DMS153 treated with DMSO at 0.1 percent for 48 hours (cell line): ENCODE results near the gene ZNF345.

ENCODE experiments used
- DNase-seq: peaks from one replicate; lab custom pipeline; 2025; ENCODE audit not compliant: unreplicated experiment; lab: John Stamatoyannopoulos, UW

The ZNF345 gene

DNA sequence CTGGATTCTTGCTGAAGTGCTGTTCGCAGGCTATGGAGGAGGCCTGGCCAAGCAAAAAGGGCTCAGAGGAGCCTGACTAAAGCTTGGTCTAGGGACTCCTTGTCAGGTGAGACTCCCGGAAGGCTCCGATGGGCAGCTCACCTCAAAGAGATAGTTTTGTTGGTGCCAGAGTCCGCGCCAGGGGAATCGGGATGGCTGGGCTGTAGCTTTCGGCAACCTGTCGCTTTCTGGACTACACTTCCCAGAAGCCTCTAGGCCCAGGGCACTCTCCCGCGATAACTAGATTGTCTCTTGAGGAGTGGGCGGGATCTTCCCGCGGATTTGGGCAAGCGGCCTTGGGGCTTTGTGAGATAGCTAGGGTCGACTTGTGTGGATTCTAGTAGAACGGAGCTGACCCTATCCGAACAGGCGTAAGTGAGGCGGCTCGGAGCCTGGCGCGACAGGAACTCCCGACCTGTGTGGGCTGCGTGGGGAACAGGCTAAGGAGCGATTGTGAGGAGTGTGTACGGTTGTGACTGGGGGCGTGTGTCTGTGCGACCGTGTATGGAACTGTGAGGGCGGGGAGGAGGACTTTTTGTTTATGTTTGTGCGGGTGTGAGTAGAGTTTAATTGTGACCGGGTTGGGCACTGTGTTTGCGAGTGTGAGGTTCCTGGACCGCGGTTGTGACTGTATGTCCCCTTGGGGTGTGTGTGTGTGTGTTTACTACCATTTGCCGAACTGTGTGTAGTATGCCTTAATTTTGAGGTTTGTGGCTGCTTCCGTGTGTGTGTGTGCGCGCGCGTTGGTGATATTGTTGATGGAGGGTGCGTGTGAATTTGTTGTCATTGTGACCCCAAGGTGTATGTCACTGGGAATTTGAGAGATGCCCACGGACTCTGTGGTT is at the start of gene ZNF345:
Gene ZNF345 (plus strand): TSS at position 318 of the 884 bp plus-strand sequence. CDS start 25,955 bp downstream, outside the sequence.
- no peak for DNase-seq

DNA sequence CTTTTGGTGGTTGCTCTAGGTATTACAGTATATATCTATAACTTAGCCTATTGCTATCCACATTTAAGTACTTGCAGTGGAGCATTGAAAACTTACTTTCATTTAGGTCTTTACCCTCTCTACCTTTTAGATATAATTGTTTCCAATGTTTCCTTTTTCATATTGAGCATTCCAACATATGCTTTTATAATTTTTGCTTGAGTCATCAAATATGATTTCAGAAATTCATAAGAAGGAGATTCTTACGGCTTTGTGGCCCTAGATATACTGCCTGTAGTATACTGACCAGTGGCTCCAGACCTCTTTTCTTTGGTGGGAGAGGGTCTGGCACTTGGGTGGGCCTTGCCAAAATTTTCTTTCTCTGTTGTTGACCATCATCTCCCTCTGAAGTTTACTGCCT is 45.3 kb upstream of the ZNF345 start:
- DNase-seq, result no peak

DNA sequence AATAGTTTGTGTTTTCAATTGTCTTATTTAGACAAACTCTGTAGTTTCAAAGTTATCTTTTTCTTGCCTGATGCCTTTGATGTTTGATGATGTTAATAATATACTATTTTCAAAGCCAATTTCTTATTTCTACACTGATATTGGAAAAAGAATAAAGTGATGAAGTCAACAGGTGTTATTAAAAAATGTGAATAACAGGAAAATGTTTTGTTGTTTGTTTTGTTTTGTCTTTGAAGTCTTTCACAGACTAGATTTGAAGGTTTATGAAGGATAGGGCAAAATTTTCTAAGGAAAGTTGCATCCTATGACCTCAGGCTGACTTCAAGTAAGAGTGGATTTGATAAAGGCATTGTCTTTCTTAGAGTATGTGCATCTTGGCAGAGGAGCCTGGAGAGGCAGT is 43.6 kb upstream of the ZNF345 start:
- DNase-seq, result no peak

DNA sequence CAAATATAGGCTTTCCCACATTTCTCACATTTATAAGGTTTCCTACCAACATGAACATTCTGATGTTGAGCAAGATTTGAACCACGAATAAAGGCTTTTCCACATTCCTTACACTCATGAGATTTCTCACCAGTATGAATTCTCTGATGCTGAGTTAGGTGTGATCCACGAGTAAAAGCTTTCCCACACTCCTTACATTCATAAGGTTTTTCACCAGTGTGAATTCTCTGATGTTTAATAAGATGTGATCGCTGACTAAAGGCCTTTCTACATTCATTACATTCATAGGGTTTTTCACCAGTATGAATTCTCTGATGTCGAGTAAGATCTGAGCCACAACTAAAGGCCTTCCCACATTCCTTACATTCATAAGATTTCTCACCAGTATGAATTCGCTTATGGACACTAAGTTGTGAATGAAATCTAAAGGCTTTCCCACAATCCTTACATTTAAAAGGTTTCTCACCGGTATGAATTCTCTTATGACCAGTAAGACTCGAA is 31.5 kb upstream of the ZNF345 start:
- DNase-seq, result no peak

DNA sequence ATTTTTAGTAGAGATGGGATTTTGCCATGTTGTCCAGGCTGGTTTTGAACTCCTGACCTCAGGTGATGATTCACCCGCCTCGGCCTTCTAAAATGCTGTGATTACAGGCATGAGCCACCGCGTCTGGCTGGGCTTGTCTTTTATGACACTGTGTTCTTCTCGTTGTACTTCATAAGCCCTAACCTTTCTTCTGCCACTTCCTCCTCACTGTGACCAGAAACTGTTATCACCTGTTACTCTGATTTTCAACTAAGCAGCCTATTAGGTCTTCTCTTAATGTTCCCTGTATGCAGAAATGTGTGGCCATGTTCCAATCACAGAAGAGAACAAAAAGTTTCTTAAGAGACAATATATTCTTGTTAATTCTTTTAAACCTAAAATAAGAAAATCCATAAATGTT is 28.9 kb upstream of the ZNF345 start:
- DNase-seq, result no peak

DNA sequence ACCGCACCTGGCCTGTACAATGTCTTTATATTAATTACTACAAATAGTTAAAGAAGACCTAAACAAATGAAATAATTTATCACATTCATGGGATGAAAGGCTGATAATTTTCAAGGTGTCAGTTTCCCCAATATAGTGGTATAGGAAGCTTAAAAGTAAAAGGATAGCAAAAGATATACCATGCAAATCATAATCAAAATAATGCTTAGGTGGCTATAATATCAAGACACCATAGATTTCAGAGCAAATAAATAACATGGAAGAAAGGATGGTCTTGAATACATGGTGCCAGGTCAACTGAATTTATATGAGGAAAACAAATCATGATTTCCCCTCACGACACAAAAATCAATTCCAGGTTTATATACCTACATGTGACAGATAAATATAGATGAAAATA is 17.2 kb upstream of the ZNF345 start:
- DNase-seq, result no peak

DNA sequence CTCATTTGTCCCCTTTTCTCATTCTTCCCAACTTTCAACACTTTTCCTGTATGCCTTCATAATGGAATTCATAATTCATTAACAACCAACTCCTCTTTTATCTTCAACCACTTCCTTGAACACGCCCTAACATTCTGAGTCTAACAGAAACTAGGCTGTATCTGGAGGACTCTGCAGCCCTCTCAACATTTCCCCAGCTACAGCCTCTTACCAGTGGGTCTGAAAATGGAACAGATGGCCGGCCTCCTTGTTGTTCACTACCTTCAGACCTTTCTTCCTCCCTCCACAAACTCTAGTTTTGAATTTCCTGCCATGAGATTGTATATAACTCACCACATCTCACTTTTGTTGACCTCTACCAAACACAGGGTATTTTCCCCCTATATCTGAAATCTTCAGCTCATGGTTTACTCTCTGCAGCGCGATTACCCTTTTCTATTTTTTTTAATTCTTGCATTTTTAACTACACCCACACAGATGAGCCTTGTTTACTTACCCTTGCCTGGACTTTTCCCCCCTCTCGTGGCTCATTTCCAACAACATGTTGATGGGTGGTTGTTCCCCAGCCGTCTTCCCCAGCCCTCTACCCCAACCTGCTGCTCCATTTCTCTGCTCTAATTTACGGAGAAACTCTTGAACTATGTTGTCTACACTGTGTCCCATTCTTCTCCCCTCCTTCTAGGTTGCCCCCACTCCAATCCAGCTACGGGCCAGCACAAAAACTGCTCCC is 13.3 kb upstream of the ZNF345 start:
- no peak for DNase-seq

DNA sequence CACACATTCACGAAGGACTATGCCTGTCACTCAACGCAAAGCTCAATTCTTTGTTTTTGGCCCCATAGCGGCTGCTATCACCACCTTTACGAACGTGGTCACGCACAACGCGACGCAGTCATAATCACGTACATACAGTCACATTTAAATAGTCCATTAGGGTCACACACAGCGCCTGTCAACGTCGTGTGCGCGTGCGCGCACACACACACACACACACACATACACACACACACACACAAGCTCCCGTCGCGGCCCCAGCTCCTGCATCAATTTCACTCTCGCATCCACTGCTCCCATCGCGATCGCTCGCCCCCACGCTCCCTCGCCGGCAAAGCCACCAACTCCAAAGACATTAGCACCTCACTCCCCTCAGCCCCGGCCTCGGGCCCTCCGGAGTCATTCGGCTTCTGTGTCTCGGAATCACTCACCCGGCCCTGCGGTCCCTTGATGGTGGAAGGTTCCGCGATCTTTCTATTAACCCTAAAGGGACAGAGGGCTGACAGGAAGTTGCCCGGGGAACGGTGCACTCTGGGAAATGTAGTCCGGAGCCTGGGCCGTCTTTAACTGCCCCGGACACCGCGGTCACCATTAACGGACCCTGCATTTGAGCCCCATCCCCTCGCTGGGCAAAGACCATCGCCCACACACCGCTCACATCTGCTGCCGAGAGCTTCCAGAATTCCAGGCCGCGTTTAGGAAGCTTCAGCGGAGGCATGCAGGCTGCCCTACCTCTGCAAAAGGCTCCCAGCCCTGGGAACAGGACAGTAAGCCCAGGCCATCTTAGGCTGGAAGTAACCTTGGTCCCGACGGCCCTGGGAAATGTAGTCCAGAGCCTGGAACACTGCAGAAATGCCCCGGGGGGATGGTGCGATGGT is 12.5 kb upstream of the ZNF345 start, which contains the start of gene ZNF790:
Gene ZNF790 (minus strand): TSS at position 482 of the 878 bp plus-strand sequence. CDS start 12,768 bp downstream, outside the sequence.
- DNase-seq, result no peak

DNA sequence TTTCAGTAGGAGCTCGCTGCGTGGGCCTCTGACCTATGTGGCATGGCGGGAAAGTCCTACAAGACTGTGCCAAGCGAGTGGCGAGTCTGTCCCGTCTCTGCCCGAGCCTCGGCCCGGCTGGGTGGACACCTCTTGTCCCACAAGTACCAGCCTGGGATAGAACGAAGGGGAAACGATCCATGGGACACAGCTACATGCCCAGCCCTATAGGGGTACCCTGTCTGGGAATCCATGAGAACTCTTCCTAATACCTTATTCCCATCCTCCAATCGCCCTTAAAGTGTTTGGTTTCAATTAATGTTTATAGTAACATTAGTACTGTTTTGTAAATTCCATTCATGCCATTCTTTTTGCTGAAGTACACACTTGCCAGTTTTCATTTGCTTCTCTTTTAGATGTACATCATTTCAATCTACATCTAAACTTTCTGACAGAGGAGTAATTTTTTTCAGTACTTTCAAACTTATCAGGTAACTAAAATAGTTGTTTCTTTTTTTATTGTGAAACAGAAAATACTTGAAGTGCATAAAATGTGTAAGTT is 11.8 kb upstream of the ZNF345 start:
- DNase-seq, result no peak

DNA sequence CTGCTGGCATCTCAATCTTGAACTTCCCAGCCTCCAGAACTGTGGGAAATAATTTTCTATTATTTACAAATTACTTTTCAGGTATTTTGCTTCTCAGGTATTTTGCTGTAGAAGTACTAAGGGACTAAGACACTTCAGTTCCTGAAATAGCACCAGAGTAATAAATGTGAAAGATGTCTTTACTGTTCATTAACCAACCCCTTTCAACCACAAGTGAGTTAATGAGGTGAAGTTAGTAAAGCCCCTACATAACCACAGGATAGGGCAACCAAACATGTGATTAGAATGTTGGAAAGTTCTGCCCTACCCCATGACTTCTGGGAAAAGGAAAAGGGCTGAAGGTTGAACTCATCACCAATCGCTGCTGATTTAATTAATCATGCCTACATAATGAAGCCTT is 2.7 kb upstream of the ZNF345 start:
- no peak for DNase-seq

DNA sequence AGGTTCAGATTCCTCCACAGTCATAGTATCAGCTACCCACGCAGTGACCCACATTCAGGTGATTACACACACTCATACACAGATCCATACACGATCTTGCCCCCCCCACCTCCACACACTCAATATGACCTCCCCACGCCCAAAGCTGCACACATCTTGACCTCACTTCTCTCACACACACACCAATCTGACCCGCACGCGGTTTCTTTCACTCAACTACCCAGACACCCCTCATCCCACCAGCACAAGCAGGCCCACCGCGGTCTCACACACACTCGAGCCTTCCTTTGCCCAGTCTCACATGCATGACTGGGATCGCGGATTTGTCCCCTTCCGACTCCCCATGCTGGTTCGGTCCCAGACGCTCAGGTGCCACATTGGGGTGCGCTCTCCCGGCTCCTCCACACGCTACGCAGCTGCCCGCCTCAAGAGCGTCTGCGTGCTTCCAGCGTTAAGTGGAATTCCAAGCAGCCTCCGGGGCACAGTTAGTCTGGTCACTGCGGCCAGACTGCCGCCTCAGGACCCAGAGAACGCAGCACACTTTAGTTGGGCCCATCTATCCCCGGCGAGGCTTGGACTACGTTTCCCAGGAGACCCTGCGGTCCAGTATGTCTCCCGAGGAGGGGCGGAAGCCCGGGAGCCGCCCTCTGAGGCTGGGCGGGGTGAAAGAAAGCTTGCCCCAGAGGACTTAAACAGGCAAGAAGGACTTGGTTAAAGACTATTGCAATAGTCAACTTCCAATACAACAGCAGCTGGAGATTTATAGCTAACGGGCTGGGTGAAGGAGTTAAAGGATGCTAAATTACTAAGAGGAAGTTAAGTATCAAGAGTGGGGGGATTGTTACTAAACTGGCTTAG is 746 bp upstream of the ZNF345 start:
- no peak for DNase-seq

DNA sequence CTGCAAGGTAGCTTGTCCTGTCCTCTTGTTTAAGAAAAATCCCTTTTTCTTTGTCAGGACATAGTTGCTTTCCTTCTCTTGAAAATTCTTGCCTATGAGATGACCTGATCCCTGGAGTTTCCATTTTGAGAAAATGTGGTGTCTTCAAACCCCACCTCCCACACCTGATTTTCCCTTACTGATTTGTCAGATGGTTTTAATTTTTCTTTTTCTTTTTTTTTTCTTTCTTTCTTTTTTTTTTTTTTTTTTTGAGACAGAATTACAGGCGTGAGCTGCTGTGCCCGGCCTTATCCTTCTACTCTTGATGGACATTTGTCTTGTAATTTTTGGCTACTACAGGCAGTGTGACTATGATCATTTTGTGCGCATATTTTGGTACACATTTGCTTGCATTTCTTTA is 1.2 kb downstream of the ZNF345 start:
- no peak for DNase-seq

DNA sequence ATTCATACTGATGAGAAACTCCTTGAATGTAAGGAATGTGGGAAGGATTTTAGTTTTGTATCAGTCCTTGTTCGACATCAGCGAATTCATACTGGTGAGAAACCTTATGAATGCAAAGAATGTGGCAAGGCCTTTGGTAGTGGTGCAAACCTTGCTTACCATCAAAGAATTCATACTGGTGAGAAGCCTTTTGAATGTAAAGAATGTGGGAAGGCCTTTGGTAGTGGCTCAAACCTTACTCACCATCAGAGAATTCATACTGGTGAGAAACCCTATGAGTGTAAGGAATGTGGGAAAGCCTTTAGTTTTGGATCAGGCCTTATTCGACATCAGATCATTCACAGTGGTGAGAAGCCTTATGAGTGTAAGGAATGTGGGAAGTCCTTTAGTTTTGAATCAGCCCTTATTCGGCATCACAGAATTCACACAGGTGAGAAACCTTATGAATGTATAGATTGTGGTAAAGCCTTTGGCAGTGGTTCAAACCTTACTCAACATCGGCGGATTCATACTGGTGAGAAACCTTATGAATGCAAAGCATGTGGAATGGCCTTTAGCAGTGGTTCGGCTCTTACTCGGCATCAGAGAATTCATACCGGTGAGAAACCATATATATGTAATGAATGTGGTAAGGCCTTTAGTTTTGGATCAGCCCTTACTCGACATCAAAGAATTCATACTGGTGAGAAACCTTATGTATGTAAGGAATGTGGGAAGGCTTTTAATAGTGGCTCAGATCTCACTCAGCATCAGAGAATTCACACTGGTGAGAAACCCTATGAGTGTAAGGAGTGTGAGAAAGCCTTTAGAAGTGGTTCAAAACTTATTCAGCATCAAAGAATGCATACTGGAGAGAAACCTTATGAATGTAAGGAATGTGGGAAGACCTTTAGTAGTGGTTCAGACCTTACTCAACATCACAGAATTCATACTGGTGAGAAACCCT is 26.6 kb downstream of the ZNF345 start:
- DNase-seq, result no peak

DNA sequence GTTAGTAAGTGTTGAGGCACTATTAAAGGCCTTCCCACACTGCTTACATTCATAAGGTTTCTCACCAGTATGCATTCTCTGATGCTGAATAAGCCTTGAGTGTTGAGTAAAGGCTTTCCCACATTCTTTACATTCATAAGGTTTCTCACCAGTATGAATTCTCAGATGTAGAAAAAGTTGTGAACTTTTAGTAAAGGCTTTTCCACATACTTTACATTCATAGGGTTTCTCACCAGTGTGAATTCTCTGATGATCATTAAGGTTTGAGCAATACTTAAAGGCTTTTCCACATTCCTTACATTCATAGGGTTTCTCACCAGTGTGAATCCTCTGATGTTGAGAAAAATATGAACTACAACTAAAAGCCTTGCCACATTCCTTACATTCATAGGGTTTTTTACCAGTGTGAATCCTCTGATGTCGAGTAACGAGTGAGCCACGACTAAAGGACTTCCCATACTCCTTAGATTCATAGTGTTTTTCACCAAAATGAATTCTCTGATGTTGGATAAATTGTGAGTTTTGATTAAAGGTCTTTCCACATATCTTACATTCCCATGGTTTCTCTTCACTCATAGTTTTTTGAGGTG is 41.2 kb downstream of the ZNF345 start:
- no peak for DNase-seq

DNA sequence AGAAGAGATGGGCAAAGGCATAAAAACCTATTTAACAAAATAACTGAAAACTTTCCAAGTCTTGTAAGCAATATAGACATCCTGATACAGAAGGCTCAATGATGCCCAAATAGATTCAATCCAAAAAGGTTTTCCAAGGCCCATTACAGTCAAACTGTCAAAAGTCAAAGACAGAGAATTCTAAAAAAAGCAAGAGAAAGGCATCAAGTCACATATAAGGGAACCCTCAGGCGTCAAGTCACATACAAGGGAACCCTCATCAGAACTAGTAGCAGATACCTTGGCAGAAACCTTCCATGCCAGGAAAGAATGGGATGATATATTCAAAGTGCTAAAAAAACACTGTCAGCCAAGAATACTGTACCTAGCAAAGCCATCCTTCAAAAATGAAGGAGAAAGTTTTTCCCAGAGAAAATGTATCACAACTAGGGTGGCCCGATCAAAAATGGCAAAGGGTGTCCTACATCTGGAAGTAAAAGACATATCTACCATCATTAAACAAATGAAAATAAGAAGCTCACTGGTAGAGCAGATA is 44.2 kb downstream of the ZNF345 start:
- no peak for DNase-seq

DNA sequence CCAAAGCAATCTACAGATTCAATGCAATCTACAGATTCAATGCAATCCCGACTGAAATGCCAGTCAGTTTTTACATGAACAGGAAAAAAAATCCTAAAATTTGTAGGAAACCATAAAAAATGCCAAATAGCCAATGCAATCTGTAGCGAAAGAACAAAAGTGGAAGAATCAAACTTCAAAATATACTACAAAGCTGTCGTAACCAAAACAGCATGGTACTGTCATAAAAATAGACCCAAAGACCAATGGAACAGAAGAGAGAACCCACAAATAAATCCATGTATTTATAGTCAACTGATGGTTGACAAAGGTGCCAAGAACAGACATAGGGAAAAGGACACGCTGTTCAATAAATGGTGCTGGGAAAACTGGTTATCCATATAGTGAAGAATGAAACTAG is 47.7 kb downstream of the ZNF345 start:
- DNase-seq, result no peak

DNA sequence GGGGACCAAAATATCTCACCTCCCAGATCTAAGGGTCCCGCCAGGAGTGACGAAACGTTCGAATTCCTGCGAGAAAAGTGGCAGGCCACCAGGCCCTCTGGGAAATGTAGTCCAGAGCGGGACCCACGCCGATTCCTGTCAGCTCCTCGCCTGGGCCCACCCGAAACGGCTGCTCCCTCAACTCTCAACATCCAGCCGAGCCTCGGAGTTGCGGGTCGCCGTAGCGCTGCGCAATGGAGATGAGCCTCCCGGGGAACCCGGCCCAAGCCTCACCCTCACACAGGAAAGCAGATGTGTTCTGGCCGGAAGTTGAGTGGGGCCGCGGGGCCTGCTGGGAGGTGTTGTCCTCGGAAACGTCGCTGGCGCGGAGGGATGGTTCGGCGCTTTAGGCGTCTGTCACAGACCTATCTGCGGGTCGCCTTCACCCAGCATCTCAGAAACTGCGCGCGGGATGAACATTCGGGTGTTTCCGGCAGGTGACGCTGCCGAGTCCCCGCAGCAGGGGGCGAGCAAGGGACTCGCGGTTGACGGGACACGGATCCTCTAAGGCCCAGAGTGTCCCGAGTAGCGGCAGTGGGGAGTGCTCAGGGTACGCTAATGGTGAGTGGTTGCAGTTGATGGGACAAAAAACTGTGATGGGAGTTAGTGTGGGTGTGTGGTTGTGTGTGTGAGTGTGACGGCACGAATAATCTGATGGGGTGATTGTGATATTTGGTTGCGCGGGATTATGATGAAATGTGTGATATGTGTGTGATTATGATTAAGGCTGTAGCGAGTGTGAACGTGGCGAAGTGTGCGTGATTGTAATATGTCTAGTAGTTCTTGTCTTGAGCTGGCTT is 65.5 kb downstream of the ZNF345 start, which contains the start of the genes ZNF568 and ZNF829:
Gene ZNF568 (plus strand): TSS at position 341 of the 839 bp plus-strand sequence. CDS start 6,439 bp downstream, outside the sequence.
Gene ZNF829 (minus strand): TSS at position 300 of the 839 bp plus-strand sequence. CDS start 1,124 bp downstream, outside the sequence.
- DNase-seq, result no peak
